NOMO-1 (cell line): ENCODE results near the gene RAC3.

Experiments used
- DNase-seq, 2 experiments: peaks; one replicate each; lab custom pipeline; 2025; ENCODE audit not compliant: unreplicated experiment in 2 of 2; lab: John Stamatoyannopoulos, UW

RAC3 gene

GRCh38 chr17:82011617-82012187 lies 19.8 kb upstream of the RAC3 start:
- no peak for DNase-seq

- no peak for DNase-seq
Measured at GRCh38 chr17:82012261-82012639, 19.2 kb upstream of the RAC3 start.

GRCh38 chr17:82012640-82013295 lies 18.7 kb upstream of the RAC3 start:
- no peak for DNase-seq

- DNase-seq = no peak
Measured at GRCh38 chr17:82013341-82013740, 18.1 kb upstream of the RAC3 start.

- no peak for DNase-seq
Measured at GRCh38 chr17:82013772-82014321, 17.6 kb upstream of the RAC3 start.

GRCh38 chr17:82014432-82014831 lies 17.0 kb upstream of the RAC3 start:
- no peak for DNase-seq

- DNase-seq = no peak
Measured at GRCh38 chr17:82014971-82015310, 16.5 kb upstream of the RAC3 start.

- DNase-seq = no peak
Measured at GRCh38 chr17:82015311-82015971, 16.0 kb upstream of the RAC3 start.

- DNase-seq = no peak
Measured at GRCh38 chr17:82016061-82016874, 15.2 kb upstream of the RAC3 start.

- no peak for DNase-seq
Measured at GRCh38 chr17:82016875-82017459, 14.5 kb upstream of the RAC3 start.

- no peak for DNase-seq
Measured at GRCh38 chr17:82017612-82018151, 13.8 kb upstream of the RAC3 start.

GRCh38 chr17:82018152-82018988 lies 13.1 kb upstream of the RAC3 start:
- DNase-seq = no peak

- DNase-seq = no peak
Measured at GRCh38 chr17:82018989-82019689, 12.3 kb upstream of the RAC3 start.

GRCh38 chr17:82019690-82020571 lies 11.5 kb upstream of the RAC3 start:
- peak; percentile 53 to 70 for DNase-seq

GRCh38 chr17:82020572-82021106 lies 10.8 kb upstream of the RAC3 start:
- DNase-seq = no peak

- peak in 1 of 2 experiments; percentile 44 for DNase-seq
Measured at GRCh38 chr17:82021107-82021899, 10.2 kb upstream of the RAC3 start.

GRCh38 chr17:82021900-82022309 lies 9.6 kb upstream of the RAC3 start:
- no peak for DNase-seq
